Activated CD4-positive, alpha-beta T cell treated with anti-CD3 and anti-CD28 coated beads, Interleukin-2, amount 10 ng/mL, durations not matched to agents 7 days and 5 days (primary cell): ENCODE results near the gene RILPL2. TPM values are rescaled to one million over a fixed set of nuclear protein-coding genes. Genes with fewer than 3 reads are reported as not detected.
"Not testable (repeated sequence)": the region's sequence is repeated elsewhere in the genome, so short reads cannot be mapped to it uniquely, and the experiment has no call there.

Source experiments
- CTCF ChIA-PET: fragments of 350-600 bp; sonication (Branson Sonifier 250); formaldehyde crosslinking; loops from one replicate; lab custom pipeline; 2021; ENCODE audit warnings: antibody characterized with exemption; lab: Charles Lee
- POLR2A ChIA-PET: fragments of 350-600 bp; sonication (Branson Sonifier 250); formaldehyde crosslinking; loops from one replicate; lab custom pipeline; 2021; ENCODE audit warnings: antibody characterized with exemption; lab: Charles Lee
- DNase-seq: peaks from one replicate; pipeline ENCODE4 v3.0.0-alpha.2; 2020
- H3K27ac Mint-ChIP-seq: one replicate; pipeline ENCODE4 v1.8.0; 2021; ENCODE audit warnings: mild to moderate bottlenecking, moderate library complexity, mixed read lengths
- H3K27me3 Mint-ChIP-seq: one replicate; pipeline ENCODE4 v1.8.0; 2021; ENCODE audit warnings: mixed read lengths
- H3K36me3 Mint-ChIP-seq: one replicate; pipeline ENCODE4 v1.8.0; 2021; ENCODE audit warnings: low read depth, mixed read lengths
- H3K4me1 Mint-ChIP-seq: one replicate; pipeline ENCODE4 v1.8.0; 2021; ENCODE audit warnings: mixed read lengths
- H3K4me3 Mint-ChIP-seq: one replicate; pipeline ENCODE4 v1.8.0; 2021; ENCODE audit warnings: mild to moderate bottlenecking, moderate library complexity, mixed read lengths
- H3K9me3 Mint-ChIP-seq: one replicate; pipeline ENCODE4 v1.8.0; 2021; ENCODE audit warnings: mixed read lengths
- total RNA-seq, 2 experiments: library from RNA; stranded (reverse); gene quantifications; one replicate each; pipeline ENCODE4 v1.2.3, GENCODE V29; 2021

RILPL2 gene
- total RNA-seq, 2 experiments from 2014 or later, result 6.0 to 6.5 TPM

DNA sequence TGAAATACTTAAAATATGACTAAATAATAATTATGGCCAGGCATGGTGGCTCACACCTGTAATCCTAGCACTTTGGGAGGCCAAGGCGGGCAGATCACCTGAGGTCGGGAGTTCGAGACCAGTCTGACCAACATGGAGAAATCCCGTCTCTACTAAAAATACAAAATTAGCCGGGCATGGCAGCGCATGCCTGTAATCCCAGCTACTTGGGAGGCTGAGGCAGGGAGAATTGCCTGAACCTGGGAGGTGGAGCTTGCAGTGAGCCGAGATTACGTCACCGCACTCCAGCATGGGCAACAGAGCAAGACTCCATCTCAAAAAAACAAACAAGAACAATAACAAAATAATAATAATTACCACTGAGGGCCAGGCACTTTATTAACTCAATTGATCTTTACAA lies 50.9 kb downstream of the RILPL2 start:
- Mint-ChIP-seq H3K4me3 (peak overlapping the region; percentile 36), H3K4me1 (peaks cover 35% of the 10 kb centered on the region)
- ChIA-PET CTCF (interaction anchor here (0.5 to 3.0 kb wide), 5 partner anchors 19 to 400 kb away, joined by 3 to 28 read pairs (median 3); partner anchors contain the start of gene SBNO1), POLR2A (interaction anchor here (0.6 kb wide), 1 partner anchor 31 kb away, joined by 3 read pairs; no protein-coding TSS in a partner anchor)
- DNase-seq, H3K36me3 Mint-ChIP-seq, H3K27ac Mint-ChIP-seq, H3K27me3 Mint-ChIP-seq, H3K9me3 Mint-ChIP-seq: not testable (repeated sequence)

GRCh38 chr12:123384994-123385376 lies 51.5 kb downstream of the RILPL2 start:
- Mint-ChIP-seq H3K4me1 (peaks cover 29% of the 10 kb centered on the region), H3K27ac (no peak overlapping the region), H3K27me3 (no peaks in the 10 kb centered on the region), H3K4me3 (peak overlapping the region; percentile 97), H3K36me3 (peaks cover 2% of the 10 kb centered on the region), H3K9me3 (no peaks in the 10 kb centered on the region)
- no peak for DNase-seq
- ChIA-PET CTCF (interaction anchor here (0.7 to 3.0 kb wide), 2 partner anchors 19 to 145 kb away, joined by 5 to 28 read pairs; partner anchors contain the start of gene SBNO1), POLR2A (interaction anchor here (2.3 kb wide), 1 partner anchor 20 kb away, joined by 11 read pairs; the partner anchor contains the start of gene SBNO1)

GRCh38 chr12:123384318-123384993 lies 52.0 kb downstream of the RILPL2 start:
- peak; percentile 32 for DNase-seq
- no peaks in the 10 kb centered on the region for H3K27me3 Mint-ChIP-seq
- peaks cover 27% of the 10 kb centered on the region for H3K4me1 Mint-ChIP-seq
- H3K9me3 Mint-ChIP-seq, result no peaks in the 10 kb centered on the region
- CTCF ChIA-PET, result interaction anchor here (0.7 to 3.0 kb wide), 5 partner anchors 8 to 64 kb away, joined by 3 to 28 read pairs (median 3); partner anchors contain the start of gene SBNO1
- H3K4me3 Mint-ChIP-seq, result peak overlapping the region; percentile 97
- H3K27ac Mint-ChIP-seq, result peak overlapping the region; percentile 91
- H3K36me3 Mint-ChIP-seq, result no peaks in the 10 kb centered on the region
- POLR2A ChIA-PET, result interaction anchor here (0.6 to 2.3 kb wide), 5 partner anchors 19 to 222 kb away, joined by 3 to 11 read pairs (median 4); partner anchors contain the start of gene SBNO1

DNA sequence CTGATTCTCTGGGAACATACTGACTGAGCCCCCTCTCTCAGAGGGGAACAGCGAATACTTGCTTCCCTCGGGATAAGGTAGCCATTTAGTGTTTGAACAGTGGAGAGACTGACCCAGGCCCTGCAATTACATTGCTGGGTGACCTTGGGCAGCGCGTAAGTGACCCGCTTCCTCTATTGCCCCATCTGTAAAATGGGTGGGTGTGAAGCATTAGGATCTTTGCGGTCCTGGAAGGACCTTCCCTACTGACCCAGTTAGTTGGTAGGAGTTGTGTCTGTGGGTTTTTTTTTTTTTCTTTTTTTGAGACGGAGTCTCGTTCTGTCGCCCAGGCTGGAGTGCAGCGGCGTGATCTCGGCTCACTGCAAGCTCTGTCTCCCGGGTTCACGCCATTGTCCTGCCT lies 53.8 kb downstream of the RILPL2 start:
- H3K36me3 Mint-ChIP-seq, result no peaks in the 10 kb centered on the region
- DNase-seq, result no peak
- ChIA-PET POLR2A (interaction anchor here (2.3 kb wide), 1 partner anchor 17 kb away, joined by 11 read pairs; the partner anchor contains the start of gene SBNO1), CTCF (interaction anchor here (1.4 to 1.5 kb wide), 2 partner anchors 7 to 16 kb away, joined by 4 to 5 read pairs; no protein-coding TSS in a partner anchor)
- no peaks in the 10 kb centered on the region for H3K27me3 Mint-ChIP-seq
- H3K27ac Mint-ChIP-seq, result peak overlapping the region; percentile 36
- H3K9me3 Mint-ChIP-seq, result no peaks in the 10 kb centered on the region
- peaks cover 20% of the 10 kb centered on the region for H3K4me1 Mint-ChIP-seq
- peak overlapping the region; percentile 58 for H3K4me3 Mint-ChIP-seq

GRCh38 chr12:123379391-123379790 lies 57.1 kb downstream of the RILPL2 start:
- ChIA-PET CTCF (interaction anchor here (1.2 to 1.3 kb wide), 2 partner anchors 11 to 13 kb away, joined by 3 to 5 read pairs; no protein-coding TSS in a partner anchor), POLR2A (no interaction called here)
- Mint-ChIP-seq H3K4me1 (peaks cover 6% of the 10 kb centered on the region), H3K27ac (no peak overlapping the region), H3K36me3 (no peaks in the 10 kb centered on the region), H3K27me3 (no peaks in the 10 kb centered on the region), H3K9me3 (no peaks in the 10 kb centered on the region), H3K4me3 (no peak overlapping the region)
- no peak for DNase-seq

DNA sequence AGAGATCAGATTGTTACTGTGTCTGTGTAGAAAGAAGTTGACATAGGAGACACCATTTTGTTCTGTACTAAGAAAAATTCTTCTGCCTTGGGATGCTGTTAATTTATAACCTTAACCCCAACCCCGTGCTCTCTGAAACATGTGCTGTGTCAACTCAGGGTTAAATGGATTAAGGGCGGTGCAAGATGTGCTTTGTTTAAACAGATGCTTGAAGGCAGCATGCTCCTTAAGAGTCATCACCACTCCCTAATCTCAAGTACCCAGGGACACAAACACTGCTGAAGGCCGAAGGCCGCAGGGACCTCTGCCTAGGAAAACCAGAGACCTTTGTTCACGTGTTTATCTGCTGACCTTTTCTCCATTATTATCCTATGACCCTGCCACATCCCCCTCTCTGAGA lies 64.1 kb downstream of the RILPL2 start:
- H3K9me3 Mint-ChIP-seq, POLR2A ChIA-PET, DNase-seq, H3K27me3 Mint-ChIP-seq, H3K4me3 Mint-ChIP-seq, CTCF ChIA-PET, H3K4me1 Mint-ChIP-seq, H3K36me3 Mint-ChIP-seq, H3K27ac Mint-ChIP-seq: not testable (repeated sequence)

DNA sequence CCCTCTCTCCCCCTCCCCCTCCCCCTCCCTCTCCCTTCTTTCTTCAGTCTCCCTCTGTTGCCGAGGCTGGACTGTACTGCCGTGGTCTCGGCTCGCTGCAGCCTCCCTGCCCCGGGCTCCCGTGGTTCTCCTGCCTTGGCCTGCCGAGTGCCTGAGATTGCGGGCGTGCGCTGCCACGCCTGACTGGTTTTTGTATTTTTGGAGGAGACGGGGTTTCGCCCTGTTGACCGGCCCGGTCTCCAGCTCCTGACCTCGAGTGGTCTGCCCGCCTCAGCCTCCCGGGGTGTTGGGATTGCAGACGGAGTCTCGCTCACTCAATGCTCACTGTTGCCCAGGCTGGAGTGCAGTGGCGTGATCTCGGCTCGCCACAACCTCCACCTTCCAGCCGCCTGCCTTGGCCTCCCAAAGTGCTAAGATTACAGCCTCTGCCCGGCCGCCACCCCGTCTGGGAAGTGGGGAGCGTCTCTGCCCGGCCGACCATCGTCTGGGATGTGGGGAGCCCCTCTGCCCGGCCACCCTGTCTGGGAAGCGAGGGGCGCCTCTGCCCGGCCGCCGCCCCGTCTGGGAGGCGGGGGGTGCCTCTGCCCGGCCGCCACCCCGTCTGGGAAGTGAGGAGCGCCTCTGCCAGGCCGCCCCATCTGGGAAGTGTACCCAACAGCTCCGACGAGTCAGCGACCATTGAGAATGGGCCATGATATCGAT lies 64.7 kb downstream of the RILPL2 start:
- not testable (repeated sequence) for H3K9me3 Mint-ChIP-seq, H3K4me3 Mint-ChIP-seq

DNA sequence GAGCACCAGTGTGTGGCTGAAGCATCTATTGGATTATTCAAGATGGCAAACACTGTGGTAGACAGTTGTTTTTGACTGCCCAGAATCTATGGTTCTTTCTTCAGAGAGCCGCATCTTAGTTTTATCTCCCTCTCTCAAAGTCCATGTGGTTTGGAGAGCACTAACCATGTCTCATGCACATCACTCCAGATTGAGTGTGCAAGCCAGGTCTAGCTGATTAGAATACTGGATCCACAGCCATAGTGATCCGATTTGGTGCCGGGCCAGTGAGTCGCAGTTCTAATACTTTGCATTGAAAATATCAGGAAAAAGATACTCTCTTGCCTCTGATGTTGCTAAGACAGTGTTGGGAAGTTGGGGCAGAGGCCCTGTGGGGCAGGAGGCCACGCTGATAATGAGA lies 67.3 kb downstream of the RILPL2 start:
- no peaks in the 10 kb centered on the region for H3K36me3 Mint-ChIP-seq
- H3K27me3 Mint-ChIP-seq, result no peaks in the 10 kb centered on the region
- peaks cover 2% of the 10 kb centered on the region for H3K4me1 Mint-ChIP-seq
- no peak for DNase-seq
- H3K4me3 Mint-ChIP-seq, result no peak overlapping the region
- ChIA-PET POLR2A (no interaction called here), CTCF (interaction anchor here (0.6 kb wide), 1 partner anchor 106 kb away, joined by 3 read pairs; no protein-coding TSS in a partner anchor)
- H3K9me3 Mint-ChIP-seq, result no peaks in the 10 kb centered on the region
- H3K27ac Mint-ChIP-seq, result no peak overlapping the region

More for the DNA sequence above, 64.7 kb downstream of the RILPL2 start:
- H3K27ac Mint-ChIP-seq, POLR2A ChIA-PET, H3K36me3 Mint-ChIP-seq, H3K27me3 Mint-ChIP-seq, DNase-seq, H3K4me1 Mint-ChIP-seq, CTCF ChIA-PET: not testable (repeated sequence)

DNA sequence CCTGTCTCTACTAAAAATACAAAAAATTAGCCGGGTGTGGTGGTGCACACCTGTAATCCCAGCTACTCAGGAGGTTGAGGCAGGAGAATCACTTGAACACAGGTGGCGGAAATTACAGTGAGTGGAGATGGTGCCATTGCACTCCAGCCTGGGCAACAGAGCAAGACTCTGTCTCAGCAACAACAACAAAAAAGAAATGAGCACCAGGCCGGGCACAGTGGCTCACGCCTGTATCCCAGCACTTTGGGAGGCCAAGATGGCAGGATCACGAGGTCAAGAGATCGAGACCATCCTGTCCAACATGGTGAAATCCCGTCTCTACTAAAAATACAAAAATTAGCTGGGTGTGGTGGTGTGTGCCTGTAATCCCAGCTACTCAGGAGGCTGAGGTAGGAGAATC lies 68.1 kb downstream of the RILPL2 start:
- POLR2A ChIA-PET, result interaction anchor here (0.6 kb wide), 1 partner anchor 401 kb away, joined by 5 read pairs; no protein-coding TSS in a partner anchor
- H3K27ac Mint-ChIP-seq, H3K4me3 Mint-ChIP-seq, H3K27me3 Mint-ChIP-seq, H3K9me3 Mint-ChIP-seq, DNase-seq, H3K36me3 Mint-ChIP-seq, H3K4me1 Mint-ChIP-seq: not testable (repeated sequence)
- CTCF ChIA-PET, result interaction anchor here (0.5 kb wide), 1 partner anchor 140 kb away, joined by 7 read pairs; no protein-coding TSS in a partner anchor

GRCh38 chr12:123367511-123367910 lies 69.0 kb downstream of the RILPL2 start:
- H3K4me3 Mint-ChIP-seq, result no peak overlapping the region
- POLR2A ChIA-PET, result interaction anchor here (0.7 kb wide), 1 partner anchor 64 kb away, joined by 3 read pairs; no protein-coding TSS in a partner anchor
- CTCF ChIA-PET, result interaction anchor here (0.6 to 3.3 kb wide), 3 partner anchors 17 to 56 kb away, joined by 3 to 28 read pairs (median 5); partner anchors contain the start of gene KMT5A
- H3K9me3 Mint-ChIP-seq, result no peaks in the 10 kb centered on the region
- no peak overlapping the region for H3K27ac Mint-ChIP-seq
- H3K27me3 Mint-ChIP-seq, result no peaks in the 10 kb centered on the region
- no peak for DNase-seq
- H3K36me3 Mint-ChIP-seq, result no peaks in the 10 kb centered on the region
- peaks cover 10% of the 10 kb centered on the region for H3K4me1 Mint-ChIP-seq
